ENCODE data around the gene SNTG2.
"Not testable (repeated sequence)": the region's sequence is repeated elsewhere in the genome, so short reads cannot be mapped to it uniquely, and the experiment has no call there.

SNTG2 gene

GRCh38 chr2:1413156-1413710, 462.6 kb downstream of the SNTG2 start, which contains the start of gene TPO:
TSS of gene TPO (plus strand) at chr2:1413463. CDS start at chr2:1414409, 946 bp downstream.
- TF ChIP-seq POLR2A (IDR thresholded peaks at IDR 0.05; ENCODE audit: low read length) (no peak), GATA1 (IDR thresholded peaks at IDR 0.05; ENCODE audit: low read depth, low read length) (no peak)

DNA sequence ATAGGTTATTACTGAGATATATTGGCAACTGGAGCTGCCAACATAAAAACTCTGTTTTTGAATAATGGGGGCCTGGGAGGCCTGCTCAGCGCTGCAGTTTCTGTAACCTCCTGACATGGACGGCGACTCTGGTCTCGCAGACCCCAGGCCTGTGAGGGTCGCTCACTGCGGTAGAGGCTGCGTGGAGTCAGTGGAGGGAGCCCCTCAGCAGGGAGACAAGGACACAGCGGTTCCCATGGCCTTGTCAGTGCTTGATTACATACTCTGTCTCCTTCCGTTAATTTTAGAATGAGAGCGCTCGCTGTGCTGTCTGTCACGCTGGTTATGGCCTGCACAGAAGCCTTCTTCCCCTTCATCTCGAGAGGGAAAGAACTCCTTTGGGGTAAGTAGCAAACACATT, 463.5 kb downstream of the SNTG2 start:
- no peak for TF ChIP-seq POLR2A (IDR thresholded peaks at IDR 0.05; ENCODE audit: low read length)
- TF ChIP-seq GATA1 (IDR thresholded peaks at IDR 0.05; ENCODE audit: low read depth, low read length) = no peak
- no peak for DNase-seq

More at GRCh38 chr2:1413156-1413710, 462.6 kb downstream of the SNTG2 start, which contains the start of gene TPO:
- DNase-seq = no peak

GRCh38 chr2:1414901-1415300, 464.3 kb downstream of the SNTG2 start:
- DNase-seq = not testable (repeated sequence)

DNA sequence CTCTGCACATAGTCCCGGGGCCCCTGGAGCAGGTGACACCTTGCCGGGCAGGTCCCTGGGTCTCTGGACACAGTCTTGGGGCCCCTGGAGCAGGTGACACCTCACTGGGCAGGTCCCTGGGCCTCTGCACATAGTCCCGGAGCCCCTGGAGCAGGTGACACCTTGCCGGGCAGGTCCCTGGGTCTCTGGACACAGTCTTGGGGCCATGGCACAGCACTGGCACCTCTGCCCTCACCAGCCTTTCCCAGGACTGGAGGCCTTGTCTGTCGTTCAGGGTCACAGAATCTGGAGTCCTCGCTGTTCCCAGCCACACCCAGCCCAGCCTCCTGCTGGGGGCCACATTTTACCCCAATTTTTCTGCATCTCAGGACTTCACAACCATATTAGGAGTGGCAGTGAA, 464.9 kb downstream of the SNTG2 start:
- TF ChIP-seq GATA1 (IDR thresholded peaks at IDR 0.05; ENCODE audit: low read depth, low read length) = no peak
- no peak for TF ChIP-seq POLR2A (IDR thresholded peaks at IDR 0.05; ENCODE audit: low read length)
- no peak for DNase-seq

Measured in erythroblast (primary cell).